UCSD-AML1 (cell line): Measurements from ENCODE around the gene RTN4RL1.
A peak's percentile ranks its signal among the peaks of the same experiment; 100 is the strongest.

ENCODE experiments used
- DNase-seq: peaks from one replicate; lab custom pipeline; 2025; ENCODE audit not compliant: unreplicated experiment; lab: John Stamatoyannopoulos, UW

Gene RTN4RL1

DNA sequence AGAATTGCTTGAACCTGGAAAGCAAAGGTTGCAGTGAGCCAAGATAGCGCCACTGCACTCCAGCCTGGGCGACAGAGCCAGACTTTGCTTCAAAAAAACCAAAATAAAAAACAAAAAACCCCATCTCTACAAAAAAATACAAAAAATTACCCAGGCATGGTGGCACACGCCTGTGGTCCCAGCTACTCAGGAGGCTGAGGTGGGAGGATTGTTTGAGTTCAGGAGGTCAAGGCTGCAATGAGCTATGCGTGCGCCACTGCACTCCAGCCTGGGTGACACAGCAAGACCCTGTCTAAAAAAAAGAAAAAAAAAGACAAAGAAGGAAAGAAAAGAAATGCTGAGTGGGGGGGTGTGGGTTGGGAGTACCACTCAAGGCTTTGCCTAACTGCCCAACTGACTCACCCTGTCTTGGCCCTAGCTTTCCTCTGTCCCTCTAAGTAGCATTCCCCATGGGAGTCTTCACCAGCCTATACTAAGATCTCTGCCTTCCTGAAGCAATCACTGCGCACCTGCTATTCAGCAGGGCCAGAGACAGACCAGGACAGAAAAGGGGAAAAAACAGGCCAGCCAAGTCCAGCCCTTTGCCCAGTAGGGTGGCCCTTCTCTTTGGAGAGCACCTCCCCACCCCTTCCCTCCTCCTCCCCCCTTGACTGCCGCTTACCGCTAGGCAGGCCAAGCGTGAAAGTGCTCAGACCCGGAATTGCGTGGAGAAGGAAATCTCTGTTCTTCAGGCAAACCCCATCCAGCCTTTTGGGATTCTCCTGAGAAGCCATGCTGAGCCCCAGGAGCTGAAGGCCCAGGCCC, 45.8 kb downstream of the RTN4RL1 start:
- DNase-seq = no peak

DNA sequence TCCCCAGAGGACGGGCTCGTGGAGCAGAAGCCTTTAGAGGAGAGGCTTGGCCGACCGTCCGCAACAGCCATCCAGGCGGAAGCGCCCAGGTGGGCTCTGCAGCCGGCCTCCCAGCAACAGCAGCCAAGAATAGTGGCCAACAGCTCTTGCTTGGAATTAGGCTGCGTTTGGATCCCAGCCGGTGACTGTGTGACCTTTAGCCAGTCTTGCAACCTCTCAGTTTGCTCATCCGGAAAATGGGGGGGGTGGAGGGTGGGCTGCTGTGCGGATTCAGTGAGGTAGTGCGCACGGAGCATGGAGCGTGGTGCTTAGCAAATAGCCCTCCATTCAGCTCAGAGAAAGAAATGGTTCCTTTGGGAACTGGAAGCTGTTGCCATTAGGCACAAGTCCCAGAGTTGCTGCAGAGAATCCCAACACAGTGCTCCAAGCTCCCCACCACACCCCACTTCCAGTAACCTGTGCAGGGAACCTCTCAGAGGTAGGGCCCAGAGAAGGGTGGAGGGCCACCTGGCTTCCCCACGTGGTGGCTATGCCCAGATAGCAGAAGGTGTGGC, 46.7 kb downstream of the RTN4RL1 start:
- DNase-seq = no peak

DNA sequence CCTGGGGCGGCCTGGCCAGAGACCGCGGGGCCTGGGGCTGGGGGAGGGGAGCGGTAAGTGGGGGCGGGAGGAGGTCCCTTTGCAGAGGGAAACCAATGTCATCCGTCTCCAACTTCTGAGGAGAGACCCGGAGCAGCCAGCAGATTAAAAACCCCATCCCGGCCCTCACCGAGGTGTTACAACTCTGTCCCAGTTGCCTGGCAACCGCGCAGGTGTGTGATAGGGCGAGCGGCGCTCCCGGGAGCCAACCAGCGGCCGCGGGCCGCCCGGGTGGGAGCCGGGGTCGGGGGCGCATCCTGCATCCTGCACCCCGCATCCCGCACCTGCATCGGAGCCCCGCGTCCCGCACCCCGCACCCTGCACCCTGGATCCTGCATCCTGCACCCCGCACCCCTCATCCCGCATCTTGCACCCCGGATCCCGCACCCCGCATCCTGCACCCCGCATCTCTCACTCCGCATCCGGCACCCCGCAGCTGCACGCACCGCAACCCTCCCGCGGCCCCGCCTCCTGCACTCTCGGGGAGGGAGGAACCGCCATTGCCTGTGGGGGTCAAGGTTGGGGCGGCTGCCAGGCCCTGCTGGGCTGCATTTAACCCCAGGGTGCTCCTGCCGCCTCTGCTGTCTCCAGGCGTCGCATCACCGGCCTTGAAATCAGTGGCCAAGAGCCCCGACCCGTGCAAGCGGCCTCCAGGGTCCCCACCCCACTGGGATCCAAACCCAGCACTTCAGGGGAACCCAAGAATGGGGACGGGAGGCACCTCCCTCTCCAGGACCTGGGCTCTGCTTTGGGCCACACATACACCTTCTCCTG, 47.3 kb downstream of the RTN4RL1 start:
- no peak for DNase-seq

DNA sequence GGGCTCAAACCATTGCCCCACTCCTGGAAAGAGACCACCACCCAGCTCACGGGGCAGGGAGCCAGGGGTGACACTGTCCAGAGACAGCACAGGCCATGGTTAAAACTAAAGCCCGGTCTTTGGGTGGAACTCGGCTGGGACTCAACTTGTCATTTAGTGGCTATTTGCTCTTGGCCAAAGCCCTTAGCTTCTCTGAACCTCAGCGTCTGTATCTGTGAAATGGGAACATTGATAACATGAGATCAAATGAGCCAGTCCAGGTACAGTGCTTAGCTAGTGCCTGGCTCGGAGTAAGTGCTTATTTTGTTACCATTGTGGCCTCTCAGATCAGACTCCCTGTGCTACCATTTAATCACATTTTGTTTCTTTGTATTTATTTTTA, 48.5 kb downstream of the RTN4RL1 start:
- no peak for DNase-seq

DNA sequence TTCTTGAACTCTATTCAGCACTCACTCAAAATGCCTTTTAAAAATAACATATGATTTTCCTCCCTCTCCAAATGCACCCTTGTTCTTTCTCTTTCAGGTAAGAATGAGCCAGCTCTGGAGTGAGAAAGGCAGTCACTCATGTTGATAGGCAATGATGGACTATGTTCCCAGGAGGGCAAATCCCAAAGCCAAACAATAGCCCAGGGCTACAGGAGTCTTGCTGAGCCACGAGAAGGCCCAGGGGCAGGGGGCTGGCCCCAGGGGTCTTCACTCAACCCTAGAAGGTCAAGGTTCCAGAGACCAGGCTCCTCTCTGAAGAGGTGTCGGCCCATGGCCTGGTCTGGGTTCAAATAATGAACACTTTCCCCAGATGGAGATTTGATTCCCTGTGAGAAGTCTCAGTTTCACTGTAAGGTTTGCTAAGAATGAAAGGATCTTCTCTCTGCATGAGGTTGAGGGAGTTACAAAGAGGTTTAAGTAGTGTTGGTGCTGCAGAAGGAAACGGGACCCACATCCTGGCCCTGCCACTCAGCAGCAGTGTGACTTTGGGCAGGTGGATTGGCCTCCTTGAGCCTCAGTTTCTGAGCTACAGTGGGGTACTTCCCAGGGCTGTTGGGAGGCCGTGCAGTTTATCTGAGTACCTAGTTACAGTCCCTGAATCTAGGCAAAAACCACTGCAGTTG, 49.0 kb downstream of the RTN4RL1 start:
- DNase-seq = no peak

DNA sequence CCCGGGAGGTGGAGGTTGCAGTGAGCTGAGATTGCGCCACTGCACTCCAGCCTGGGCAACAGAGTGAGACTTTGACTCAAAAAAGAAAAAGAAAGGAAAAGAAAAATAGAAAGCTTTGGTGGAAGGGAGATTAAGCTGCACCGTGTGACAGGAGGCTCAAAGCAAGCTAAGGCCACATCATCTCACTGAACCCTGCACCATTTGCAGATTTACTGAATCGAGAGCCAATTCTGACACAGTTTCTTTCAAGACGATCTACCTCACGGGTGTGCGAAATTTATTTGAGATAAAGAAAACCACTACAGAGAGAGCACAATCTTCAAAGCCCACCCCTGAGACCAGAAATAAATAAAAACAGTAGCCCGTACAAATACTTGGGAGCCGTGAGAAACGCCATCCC, 49.6 kb downstream of the RTN4RL1 start:
- DNase-seq = no peak

DNA sequence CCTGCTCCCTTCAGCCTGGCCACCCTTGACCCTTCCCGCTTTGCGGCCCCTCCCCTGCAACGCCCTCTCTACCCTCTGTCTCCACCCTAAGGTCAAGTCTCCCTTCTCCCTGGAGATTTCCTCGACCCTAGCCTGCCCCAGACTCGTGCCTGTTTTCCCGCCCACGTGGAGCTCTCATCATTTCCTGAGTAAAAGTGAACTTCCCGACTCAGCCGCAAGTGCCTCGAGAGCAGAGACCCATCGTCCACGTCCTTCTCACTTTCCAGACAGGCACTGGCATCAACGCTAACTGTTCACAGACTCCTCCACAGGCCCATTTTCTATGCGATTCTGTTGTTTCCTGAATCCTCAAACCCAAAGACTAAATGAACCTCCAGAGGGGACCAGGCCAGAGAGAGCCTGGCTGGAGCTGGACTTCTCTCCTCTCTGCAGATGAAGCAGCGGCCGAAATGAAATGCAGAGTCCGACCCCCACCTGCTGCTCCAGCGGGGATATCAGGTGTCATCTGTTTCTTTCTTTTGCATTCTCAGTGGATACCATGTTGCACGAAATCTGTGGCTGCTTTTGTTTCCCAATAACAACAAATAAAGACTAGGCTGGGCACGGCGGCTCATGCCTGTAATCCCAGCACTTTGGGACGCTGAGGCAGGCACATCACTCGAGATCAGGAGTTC, 52.5 kb downstream of the RTN4RL1 start:
- DNase-seq = peak; percentile 40

DNA sequence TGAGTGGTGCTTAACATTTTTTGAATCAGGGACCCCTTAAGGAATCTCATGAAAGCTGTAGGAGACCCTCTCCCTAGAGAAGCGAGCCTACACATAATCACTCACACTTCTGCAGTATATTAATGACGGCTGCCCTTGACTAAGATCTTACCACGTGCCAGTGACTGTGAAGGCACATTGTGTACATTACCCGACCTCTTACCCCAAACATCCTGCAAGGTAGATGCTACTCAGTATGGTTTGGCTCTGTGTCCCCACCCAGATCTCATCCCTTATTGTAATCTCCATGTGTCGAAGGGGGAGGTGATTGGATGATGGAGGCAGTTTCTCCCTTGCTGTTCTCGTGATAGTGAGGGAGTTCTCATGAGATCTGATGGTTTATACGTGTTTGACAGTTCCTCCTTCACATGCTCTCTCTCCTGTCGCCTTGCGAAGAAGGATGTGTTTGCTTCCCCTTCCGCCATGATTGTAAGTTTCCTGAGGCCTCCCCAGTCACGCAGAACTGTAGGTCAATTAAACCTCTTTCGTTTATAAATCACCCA, 54.2 kb downstream of the RTN4RL1 start:
- DNase-seq = no peak

DNA sequence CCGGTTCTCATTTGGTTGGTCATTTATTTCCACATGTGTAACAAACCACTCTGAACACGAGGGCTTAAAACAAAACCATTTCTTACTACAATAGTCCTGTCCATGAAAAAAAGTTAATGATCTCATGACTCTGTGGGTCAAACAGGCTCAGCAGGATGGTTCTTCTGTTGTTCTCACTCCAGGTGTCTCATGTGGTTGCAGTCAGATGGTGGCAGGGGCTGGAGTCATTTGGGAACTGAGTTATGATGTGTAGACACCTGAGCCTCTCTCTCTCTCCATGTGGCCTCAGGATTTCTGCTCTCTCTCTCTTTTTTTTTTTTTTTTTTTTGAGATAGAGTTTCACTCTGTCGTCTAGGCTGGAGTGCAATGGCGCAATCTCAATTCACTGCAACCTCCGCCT, 55.4 kb downstream of the RTN4RL1 start:
- no peak for DNase-seq

DNA sequence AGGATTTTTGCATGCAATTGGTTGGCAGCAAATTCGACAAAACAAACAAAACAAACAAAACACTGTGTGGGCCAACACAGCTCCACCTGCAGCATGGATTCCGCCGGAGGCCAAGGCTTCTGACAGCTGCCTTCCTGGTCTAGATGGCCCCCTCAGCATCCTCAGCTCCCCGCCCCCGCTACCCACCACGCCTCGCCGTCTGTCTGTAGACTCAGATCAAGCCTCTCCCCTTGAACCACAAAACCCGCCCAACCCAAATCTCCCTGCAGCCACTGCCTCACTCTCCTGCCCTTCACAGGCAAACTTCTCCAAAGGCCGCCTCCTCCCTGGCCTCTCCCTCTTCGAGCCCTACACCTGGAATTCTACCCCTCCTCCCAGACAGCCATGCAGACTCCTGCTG, 57.9 kb downstream of the RTN4RL1 start:
- no peak for DNase-seq

DNA sequence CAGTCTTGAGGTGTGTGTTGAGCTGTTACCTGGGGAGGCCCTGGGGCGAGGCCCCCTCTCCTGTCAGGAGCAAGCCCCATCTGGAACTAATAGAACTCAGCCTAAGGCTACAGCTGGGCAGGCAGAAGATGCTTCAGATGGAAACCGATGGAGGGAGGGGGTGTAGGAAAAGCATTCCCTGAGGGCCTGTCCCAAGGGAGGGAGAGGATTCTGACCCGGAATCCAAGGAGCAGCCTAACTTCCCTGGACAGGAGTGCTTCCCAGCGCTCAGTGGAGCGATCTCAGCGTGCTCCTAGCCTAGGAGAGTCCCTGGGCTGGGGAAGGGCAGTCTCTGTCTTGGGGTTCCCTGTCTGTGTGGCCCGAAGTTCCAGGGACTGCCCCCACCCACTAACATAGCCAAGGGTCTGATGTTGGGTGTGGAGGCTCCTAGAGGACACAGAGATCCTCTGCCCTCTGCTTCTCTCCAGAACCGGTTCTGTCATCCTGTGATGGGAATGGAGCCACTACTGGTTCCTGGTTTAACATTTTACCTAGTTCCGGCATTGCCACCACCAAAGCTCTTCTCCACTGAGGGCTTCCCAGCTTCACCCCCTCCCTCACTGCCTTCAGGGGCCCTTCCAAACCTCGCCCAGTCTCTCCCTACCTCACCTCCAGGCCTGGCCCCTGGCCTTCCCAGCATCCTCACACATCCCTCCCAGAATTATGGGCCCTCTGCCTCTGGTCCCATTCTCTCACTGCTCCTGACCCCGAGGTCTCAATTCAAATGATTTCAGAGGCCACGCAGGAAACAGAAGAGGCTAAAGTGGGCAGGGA, 58.7 kb downstream of the RTN4RL1 start:
- no peak for DNase-seq

DNA sequence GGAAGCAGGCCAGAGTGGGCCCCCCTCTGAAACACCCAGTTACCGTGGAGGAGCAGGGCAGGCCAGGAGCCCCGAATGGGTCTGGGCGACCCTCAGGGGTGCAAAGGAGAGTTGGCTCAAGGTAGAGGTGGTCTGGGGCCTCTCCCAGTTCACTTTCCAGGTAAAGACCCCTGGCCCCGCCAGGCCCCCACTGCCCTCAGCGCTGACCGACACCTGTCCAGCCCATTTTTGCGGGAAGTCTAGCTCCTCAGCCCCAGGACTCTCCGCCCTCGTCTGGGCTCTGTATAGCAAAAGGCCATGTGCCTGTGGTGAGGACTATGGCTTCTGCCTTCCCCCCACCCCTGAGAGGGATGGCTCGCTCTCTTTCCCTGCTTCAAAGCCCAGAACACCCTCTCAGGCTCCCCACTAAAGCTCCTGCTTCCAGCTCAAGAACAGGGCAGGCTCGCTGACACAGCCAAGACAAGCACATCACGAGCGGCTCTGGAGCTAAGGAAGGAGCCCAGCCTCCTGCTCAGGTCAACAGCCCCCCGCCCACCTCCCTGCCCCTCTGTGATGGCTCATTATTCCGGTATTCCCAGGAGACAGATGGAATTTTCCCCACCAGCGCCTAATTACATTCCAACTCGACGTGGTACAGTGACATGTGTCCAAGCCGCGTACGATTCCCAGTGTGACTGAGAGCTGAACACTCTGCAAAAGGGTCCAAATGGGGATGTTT, 59.4 kb downstream of the RTN4RL1 start:
- no peak for DNase-seq

DNA sequence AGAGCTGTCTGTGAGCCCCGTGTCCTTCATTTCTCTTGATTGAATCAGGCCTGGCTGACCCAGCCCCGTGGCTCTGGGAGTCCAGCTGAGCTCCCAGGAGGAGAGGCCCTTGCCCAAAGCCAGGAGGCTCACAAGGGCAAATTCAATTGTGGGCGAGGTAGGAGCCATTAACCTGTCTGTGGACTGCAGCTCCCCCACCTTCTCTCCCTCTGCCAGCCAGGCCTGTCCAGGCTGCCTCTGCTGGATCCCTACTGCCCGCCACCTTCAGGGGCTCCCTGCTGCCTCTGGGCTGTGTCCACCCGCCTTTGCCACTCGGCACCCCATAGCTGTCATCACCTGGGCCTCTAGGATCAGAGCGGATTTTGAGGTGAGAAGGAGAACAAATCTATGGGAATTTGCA, 61.9 kb downstream of the RTN4RL1 start:
- no peak for DNase-seq

DNA sequence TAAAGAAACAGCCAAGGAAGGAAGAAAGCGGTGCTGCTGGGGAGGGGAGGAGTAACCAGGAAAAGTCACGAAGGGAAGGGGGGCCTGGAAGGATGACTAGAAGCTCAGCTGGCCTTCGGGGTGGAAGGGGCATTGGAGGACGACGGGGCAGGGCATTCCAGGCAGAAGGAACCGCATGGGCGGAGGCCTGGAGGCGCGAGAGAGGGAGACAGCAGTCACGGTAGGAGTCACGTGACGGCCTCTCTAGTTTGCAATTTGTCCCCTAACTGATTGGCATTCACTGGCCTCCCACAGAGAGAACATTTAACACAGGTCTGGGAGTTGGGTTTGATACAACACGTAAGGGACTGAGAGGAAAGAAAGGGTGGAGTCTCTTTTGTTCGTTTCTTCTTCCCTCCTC, 63.9 kb downstream of the RTN4RL1 start:
- DNase-seq = no peak

DNA sequence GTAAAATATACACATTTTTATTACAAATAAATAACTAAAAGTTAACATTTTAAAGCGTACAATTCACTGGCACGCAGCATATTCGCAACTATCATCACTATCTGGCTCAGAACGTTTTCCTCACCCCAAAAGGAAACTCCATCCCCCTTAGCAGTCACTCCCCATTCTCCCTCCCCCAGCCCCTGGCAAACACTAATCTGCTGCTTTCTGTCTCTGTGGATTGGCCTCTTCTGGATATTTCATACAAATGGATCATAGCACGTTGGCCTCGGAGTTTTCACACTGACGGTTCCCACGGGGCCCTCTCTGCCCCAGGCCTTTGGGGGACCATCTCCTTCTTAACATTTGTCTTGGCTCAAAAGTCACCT, 64.6 kb downstream of the RTN4RL1 start:
- DNase-seq = no peak

DNA sequence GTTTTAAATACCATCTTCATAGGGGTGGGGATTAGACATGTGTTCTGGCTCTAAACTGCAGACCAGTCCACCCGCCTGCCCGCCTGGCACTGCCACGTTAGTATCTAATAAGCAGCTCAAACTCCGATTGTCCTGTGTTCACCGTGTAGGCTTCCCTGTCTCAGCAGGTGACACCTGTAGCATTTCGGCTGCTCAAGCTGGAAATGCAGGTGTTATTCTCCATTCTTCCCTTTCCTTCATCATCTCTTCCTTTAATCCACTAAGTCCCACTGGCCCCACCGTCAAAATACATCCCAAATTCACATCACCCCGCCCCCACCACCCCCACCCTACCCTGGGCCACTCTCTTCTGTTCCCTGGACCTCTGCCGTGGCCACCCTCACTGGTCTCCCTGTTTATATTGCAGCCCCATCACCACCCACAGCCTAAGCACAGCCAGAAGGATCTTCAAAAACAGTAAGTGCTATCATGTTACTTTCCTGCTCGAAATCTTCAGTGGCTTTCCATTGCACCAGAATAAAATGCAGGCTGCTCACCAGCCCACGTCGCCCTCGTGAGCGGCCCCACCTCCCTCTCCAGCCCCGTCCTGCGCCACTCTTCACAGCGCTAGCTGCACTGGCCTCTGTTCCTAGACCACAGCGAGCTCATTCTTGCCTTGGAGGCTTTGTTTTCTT, 65.1 kb downstream of the RTN4RL1 start:
- no peak for DNase-seq

DNA sequence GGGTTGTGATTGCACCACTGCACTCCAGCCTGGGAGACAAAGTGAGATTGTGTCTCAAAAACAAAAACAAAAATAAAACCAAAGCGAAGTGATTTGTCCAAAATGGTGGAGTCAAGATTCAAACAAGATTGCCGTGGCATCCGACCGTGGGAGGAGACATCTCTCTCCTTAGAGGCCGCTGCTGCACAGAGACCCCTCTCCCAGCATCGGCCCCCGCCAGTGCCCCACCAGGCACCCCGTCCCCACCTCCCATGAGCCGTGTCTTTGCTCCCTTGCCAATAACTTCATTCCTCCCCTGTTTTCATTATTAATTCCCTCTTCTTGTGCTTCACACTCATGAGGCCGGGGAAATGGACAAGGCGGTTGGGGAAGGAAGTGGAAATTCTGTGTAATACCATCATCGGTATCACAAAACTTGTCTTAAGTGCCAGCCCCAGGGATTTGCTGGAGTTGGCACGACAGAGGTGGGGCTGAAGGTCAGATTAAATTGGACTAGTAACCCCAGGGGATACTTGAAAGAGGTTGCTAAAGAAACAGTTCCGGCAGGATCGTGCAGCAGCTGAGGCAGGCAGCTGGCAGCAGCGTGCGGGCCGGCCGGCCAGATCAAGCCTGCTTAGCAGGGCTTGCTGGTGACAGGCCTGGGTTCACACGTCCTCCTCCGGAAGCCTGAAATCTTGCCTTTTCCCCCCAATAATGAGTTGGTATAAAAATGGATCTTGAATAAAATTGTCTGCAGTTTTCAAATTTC, 66.8 kb downstream of the RTN4RL1 start:
- no peak for DNase-seq

DNA sequence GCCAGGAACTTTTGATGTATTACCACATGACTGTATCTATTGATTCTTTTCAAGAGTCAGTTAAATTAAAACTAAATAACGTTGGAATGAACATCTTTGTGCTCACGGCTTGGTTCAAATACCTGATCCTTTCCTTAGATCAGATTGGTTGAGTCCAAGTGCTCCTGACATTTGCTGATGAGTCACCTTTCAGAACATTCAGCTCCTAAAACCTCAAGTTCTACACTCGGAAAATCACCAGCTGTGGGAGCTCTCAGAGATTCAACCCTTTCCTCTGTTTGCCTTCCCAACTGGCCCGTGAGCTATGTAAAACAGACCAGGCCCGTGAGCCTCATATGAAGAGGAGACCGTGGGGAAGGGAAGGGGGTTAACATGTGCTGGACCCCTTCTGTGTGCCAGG, 68.1 kb downstream of the RTN4RL1 start:
- DNase-seq = no peak
